GM21737 (cell line): ENCODE data around the gene ABHD2.

ENCODE experiments used
- ATAC-seq: cut with Tn5 transposase; IDR thresholded peaks from one replicate; pipeline ENCODE4 v1.9.1; 2021; ENCODE audit warnings: mild to moderate bottlenecking, moderate library complexity; ENCODE audit not compliant: unreplicated experiment

ABHD2 gene

DNA sequence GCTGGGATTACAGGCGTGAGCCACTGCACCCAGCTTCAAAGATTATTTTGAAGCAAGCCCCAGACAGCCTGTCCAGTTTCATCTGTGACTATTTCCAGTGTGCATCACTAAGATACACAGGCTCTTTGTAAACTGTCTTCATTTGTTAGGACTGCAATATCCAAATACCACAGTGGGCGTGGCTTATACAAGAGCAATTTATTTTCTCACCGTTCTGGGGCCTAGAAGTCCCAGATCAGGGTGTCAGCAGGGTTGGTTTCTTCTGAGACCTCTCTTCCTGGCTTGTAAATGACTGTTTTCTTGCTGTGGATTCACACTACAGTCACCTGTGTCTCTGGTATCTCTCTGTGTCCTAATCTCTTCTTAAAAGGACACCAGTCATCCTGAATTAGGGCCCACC lies 73.4 kb downstream of the ABHD2 start:
- ATAC-seq = no peak

DNA sequence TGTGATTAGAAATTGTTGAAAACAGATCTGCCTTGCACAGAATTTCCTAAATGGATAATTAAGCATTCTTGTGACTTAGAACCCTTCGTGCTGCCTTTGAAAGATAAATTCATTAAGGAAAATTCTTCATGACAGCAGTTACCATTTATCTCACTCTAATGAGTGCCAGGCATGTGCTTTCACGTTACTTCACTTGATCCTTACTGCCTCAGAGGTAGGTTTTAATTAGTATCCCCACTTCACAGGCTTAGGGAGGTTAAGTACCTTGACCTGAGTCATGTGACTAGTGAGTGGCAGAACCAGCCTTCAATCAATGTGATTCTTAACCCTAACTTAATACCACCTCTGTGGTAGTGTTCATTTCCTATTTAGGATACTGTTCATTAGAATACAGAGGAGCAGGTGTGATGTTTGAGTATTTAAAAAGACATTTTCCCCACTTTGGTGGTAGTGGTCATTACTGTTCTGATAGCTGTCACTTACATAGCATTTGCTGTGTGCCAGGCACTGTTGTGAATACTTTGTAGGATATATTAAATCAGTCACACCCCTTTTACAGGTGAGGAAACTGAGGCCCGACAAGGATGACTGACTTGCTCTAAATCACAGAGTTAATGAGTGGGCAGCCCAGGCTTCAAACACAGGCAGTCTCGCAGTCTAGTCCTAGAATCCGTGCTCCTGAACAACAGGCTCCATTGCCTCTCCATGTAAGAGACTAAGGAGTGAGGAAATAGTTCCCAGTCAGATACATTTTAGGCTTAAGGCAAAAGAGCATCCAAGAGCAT lies 75.2 kb downstream of the ABHD2 start:
- ATAC-seq = no peak

DNA sequence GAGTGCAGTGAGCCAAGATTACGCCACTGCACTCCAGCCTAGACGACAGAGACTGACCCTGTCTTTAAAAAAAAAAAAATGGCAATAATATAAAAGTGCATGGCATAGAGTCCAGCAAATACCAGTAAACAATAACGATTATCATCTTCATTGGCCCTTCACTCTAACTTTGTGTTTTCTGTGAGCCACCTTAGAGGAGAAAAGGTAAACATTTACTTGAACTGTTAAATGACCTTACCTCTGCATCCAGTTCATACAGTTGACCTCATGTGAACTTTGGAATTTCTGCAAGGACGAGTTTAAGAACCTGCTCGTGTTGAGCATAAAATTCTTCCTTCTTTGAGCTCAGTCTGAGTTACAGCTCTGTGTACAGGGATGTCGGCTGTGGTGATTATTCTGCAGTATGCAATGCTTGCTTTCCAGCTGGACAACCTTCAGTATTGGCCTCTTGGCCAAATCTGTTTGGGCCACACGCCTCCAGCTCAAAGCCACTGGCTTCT lies 76.5 kb downstream of the ABHD2 start:
- ATAC-seq = no peak

DNA sequence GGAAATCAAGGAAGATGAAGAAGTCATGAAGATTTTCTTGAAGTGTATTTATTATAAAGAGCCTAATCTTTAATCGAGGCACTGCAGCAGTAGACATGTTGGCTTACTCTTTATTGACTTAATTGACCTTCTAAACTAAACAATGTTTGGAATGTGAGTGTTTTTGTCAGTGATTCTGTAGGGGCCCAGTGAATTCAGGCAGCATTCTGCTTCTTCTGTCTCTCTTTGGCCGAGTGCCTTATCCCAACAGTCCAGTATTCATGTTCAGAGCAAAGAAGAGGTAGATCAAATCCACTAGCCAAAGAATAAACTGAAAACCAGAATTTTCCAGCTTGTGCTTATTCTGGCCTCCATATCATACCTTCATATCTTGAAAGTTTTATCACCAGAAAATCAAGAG lies 77.4 kb downstream of the ABHD2 start:
- no peak for ATAC-seq

DNA sequence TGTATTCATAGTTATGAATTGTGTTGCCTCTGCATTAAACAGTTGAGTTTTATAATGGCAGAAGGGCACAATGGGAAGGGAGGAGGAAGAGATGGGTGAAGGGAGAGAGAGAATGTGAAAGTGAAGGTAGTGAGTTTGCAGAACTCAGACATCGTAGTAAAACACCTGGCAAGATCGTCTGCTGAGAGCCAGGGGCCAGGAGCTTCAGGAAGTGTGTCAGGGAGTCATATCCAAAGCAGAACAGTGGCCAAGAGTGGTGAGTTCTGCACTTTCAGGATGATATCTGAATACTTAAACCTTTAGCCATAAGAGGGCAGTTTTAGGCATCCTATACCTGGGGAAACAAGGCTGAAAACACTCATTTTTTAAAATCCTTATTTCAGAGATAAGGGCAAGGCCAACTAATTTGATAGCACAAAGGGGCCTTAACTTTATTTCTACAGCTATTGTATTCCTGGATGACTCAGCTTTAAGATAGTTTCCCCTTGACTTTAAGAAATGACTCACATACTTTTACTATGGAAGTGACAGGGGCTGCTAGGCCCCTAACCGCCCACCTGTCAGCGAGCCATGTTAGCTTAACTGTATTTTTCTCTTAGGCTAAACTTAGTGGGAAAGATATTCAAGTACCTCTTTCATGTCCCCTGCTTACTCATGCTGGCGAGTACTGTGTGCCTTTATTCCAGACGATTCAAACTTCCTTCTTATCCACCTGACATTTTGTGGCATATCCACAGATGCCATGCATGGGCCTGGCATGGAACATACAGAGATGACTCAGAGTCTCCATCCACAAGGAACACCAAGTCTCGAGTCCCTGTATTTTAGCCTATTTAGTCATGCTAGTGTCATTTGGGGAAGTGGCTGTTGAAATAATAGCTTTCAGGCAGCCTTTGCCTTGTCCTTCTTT lies 79.3 kb downstream of the ABHD2 start:
- ATAC-seq = peak; percentile 66

DNA sequence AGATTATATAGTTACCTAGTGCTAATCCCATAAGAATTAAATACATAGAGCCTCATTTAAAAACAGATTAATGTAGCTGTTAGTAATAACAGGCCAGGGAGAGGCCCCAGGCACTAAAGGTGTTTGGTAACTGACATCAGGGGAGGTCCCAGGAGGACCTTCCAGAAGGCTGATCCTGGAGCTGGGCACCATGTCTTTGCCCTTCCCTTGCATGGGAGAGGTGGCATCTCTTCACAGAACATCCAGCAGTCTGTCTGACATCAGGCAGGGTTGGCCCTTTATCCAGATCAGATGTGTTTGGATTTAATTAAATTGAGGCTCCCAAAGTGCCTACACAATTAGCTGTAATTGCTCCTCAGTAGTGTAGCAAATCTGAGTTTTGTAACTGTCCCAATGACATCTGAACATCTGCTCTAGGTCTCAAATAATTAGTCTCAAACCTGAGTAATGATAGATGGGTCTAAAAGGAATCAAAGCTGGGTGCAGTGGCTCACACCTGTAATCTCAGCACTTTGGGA lies 80.1 kb downstream of the ABHD2 start:
- no peak for ATAC-seq

DNA sequence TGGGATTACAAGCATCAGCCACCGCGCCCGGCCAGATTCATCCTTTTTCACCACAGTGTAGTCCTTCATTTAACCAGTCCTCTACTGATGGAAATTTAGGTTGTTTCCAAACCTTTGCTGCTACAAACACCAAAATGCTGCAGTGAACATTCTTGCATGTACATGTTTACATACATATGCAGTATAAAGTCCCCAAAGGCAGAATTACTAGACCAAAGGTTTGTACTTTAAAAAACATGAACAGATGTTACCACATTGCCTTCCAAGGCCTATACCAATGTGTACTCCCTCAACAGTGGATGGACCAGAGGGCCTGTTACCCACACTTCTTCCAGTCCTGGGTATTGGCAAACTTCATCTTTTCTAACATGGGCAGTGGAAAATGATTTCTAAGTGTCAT lies 82.1 kb downstream of the ABHD2 start:
- no peak for ATAC-seq

DNA sequence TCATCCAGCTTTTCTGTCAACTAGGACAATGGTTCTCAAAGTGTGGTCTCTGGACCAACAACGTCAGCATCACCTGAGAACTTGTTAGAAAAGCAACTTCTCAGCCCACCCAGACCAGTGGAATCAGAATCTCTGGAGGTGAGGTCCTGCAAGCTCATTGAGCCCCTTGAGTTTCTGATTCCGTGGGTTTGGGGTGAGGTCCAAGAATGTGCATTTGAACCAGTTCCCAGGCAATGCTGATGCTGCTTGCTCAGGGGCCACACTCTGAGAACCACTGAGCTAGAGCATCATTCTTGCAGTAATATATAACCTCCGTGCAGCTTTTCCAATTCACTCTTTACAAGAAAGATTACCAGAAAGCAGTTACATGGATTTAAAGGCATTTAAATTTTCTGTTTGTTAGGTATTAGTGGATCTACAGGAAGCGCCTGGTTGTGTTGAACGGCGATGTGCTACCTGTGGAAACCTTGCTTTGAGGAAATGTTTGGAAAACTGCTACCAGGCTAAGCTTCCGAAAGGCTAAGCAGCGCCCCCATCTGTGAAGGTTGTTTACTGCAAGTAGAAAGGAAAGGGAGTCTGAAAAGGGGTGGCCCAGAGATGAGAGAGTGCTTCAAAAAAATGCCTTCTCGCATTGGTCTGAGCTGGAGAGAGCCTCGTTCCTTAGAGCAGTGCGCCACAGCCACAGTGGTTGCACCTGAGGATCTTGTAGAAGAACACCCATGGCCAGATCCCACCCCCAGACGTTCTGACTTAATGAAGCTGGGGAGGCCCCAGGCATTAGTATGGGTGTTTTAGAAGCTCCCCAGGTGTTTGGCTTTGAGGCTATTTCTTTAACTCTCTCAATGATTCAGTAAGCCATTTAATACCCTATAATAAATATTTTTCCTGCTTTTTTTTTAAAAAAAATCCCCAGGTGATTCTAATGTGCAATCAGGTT lies 83.1 kb downstream of the ABHD2 start:
- no peak for ATAC-seq

DNA sequence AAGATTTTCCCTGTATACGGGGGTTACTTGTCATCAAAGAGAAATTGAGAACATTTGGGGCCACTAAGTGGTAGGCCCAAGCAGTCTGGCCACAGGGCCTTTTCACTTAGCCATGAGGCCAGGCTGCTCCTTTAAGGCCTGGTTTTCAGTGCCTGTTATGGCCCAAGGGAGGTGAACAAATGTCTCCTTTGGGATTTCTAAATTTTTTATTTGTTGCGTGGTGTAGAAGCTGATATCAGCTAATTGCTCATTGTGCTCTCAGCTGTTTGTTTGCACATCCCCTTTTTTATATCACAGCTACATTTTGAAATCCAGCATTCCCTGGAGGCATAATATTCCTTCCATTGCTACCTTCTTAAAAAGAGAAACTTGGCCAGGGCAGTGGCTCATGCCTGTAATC lies 84.7 kb downstream of the ABHD2 start:
- no peak for ATAC-seq

DNA sequence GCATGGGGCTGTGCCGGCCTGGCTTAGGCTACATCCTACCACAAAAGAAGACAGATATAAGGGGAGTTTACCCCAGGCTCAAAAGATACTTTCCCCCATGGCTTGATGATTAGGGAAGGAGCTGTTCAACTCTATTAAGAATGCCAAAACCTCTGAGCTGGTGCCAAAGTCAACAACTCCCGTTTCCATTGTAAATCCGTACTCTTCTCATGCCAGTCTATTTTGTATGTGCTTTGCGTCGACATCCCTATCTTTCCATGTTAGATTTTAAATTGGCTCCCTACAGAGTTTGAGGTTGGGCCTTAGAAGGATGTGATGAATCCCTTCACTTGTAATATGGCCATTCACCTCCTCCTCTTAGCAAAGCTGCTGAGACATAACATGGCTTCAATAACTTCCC lies 86.2 kb downstream of the ABHD2 start:
- ATAC-seq = no peak

DNA sequence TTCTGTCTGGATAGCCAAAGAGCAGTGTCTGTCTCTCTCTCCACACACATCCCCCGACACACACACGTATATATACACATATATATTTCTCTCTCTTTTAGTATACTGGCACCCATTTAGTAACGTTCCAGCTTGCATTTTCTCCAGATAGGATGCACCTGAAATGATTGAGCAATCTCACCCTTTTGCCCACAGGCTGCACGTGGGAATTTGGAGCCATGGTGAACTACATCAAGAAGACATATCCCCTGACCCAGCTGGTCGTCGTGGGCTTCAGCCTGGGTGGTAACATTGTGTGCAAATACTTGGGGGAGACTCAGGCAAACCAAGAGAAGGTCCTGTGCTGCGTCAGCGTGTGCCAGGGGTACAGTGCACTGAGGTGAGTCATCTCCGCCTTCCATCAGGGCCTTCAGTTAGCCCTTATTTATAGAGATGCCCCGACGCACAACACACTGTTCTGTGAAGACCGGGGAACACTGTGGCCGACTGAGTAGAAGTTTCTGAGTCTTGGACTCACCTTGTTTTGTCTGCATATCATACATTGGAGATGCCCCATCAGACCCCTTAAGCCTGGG lies 87.4 kb downstream of the ABHD2 start:
- ATAC-seq = no peak

DNA sequence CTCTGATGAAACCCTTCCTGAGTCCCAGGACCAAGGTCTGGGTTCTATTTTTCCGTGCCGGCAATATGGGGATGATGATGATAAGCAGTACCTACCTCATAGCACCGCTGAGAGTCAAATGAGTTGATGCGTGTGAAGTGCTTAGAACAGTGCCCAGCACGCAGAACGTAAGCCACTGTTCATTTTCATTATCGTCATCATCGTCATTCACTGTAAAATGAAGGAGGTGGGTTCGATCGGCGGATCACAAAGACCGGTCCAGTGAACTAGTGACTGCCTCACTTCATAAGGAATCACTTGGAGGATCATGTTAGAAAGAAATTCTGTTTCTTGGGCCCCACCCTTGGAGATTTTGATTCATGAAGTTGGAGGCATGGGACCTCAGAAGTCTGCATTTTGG lies 88.9 kb downstream of the ABHD2 start:
- ATAC-seq = no peak

DNA sequence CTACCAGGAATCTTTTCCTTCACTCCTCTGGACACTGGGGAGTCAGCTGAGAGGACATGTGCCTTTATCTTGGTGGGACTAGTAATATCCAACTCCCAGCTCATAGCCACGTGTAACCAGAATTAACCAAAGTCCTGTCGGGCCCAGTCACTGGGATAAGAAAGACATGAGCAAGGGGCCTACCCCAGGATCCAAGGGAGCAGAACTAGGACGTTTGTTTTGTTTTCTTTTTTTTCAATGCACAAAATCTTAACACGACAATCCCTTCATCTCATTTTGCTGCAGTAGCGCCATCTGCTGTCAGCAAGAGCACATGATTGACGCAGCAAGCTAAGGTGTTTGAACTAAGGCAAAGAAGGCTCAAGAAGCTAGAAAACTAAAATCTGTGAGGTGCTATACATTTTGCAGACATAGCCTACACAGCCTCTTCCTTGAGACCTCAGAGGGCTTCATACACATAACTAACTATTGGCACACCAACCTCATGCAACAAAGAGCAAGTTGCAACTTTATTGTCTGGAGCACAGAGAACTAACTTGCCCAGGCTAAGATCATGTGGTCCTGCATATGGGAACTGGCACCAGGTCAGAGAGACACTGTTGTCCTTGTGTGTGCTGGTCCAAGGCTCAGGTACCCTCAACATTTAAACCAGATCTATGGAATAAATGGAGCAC lies 89.5 kb downstream of the ABHD2 start:
- no peak for ATAC-seq

DNA sequence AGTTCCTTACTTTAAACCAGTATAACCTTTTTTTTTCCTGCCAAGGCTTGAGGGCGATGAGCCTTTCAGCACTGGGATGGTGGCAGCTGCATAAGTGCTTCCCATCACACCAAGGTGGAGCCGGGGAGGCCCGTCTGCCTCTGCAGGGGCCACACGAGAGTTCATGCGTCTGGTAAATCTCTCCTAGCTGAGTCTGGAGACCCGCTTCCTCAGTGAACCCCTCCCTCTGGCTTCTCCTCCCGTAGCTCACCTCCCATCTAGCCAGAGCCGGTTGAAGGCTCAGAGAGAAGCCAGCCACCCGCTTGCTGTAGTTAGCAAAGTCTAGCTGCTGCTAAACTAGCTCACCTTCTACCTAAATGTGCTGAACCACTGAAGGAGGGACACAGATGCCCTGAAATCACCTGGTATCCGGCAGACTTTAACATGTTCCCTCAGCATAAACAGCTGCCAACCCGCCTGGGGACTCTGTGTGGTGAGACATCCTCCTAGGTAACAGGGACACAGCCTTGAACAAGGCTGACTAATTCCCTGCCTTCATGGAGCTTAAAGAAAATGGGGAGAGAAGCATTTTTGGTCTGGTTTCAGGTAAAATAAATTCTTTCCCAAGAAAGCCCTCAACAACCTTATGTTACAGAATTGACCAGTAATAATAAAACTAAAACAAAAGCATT lies 90.2 kb downstream of the ABHD2 start:
- ATAC-seq = no peak

DNA sequence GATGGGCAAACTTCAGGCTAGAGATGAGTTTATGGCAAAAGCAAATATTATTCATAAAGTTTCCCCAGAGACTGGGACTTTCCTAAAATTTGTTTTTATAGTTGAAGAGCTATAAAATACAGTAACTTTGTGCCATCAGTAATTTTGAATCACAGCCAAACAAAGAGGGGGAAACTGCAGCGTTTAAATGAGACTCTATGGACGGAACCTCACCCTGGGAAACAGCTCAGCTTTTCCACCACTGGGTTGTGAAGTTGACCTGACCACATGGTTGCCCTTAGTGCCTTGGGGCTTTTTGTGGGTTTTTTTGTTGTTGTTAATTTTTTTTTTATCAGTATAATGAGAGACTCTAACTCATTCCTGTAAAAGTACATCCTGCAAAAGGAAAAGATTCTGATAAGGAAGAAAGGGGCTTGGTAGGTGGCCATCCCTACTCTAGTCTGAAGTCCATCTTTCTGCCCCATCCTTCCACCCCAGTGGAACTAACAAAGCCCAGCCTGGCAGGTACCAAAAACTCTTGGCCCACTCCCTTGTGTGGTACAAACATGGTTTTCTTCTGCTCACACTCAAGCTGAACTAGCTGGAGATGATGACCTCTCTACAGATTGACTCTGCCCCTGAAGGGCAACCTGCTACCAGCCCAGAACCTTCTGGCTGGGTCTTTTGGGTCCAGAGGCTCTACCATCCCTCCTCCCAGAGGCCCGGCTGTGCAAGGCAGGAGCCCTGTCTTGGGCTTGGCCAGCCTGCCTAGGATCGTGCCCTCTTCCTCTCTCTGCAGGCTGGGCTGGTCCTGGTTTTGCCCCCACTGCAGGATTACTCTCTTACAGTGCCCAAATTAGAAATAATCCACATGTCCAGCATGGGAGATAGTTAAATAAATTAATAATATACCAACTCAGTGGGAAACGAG lies 92.0 kb downstream of the ABHD2 start:
- ATAC-seq = no peak

DNA sequence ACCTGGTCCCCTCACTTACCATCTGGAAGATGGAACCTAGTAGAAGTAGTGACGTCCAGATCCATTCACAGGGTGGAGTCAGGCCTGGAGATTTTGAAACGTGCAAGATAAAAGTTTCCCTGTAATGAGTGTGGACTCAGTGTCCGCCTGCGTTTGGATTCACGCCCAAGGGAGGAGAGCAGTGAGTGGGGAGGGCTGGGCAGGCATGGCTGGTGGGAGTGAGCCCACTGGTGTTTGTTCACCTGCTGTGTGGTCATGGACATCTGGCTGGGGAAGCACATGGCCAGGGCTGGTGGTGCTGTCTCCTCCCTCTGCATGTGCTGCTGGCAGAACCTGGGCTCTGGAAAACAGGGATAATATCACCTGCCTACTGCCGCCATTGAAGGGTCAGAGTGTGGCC lies 96.1 kb downstream of the ABHD2 start:
- no peak for ATAC-seq

DNA sequence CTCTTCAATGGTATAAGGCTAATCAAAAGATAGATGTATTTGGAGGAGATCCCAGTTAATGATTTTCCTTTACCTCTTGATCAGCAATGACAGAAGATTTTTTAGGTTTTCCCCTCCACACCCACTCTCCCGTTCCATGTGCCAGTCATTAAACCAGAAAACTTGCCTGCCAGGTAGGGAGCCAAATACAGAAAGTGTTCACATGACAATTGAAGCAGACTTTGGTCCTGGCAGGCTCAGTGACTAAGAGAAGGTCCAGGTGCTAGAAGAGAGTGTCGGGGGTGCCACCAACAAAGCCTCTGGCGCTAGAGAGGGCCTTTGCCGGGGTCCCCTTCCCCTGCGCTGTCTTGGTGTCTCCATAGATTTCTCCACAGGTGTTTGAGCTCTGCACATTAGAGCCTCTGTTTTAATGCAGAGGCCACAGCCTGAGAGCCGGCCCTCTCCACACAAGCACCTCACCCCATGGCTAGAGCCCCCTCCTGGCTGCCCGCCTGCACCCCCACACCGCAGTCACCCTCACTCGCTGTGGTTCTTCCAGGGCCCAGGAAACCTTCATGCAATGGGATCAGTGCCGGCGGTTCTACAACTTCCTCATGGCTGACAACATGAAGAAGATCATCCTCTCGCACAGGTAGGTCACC lies 96.8 kb downstream of the ABHD2 start:
- no peak for ATAC-seq

DNA sequence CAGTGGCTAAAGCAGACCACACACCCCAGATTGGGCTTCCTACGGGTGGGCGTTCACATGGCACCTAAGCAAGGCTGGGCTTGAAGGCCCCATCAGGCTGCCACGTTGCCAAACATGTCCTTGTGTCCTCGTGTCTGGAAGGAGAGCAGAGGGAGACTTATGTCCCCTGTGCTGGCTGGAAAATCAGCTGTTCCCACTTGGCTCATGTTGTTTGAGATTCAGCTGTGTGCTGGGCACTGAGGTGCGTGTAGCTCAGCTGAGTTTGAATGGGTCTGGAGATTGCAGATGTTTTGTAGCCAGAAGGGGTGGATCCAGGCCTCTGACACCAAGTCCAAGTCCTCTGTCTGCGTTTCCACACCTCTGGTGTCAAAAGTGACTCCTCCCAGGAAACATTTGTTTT lies 98.5 kb downstream of the ABHD2 start:
- no peak for ATAC-seq
